B cell (primary cell): ENCODE data around the gene CCSAP. TPM values are rescaled to one million over a fixed set of nuclear protein-coding genes. Genes with fewer than 3 reads are reported as not detected.

Source experiments
- ATAC-seq: fragments of 200-7000 bp; cut with Tn5 transposase; one replicate; pipeline ENCODE4 v1.10.0; 2021; ENCODE audit warnings: low read depth, mild to moderate bottlenecking, moderate number of reproducible peaks, moderate library complexity
- CTCF ChIA-PET: fragments of 350-600 bp; sonication (Branson Sonifier 250); formaldehyde crosslinking; loops from one replicate; lab custom pipeline; 2021; ENCODE audit warnings: antibody characterized with exemption, inconsistent platforms; lab: Charles Lee
- POLR2A ChIA-PET: fragments of 350-600 bp; sonication (Branson Sonifier 250); formaldehyde crosslinking; loops from one replicate; lab custom pipeline; 2021; ENCODE audit warnings: antibody characterized with exemption; lab: Charles Lee
- DNase-seq: peaks from one replicate; pipeline ENCODE4 v3.0.0; 2013
- H2AFZ ChIP-seq: 2 replicates; pipeline ENCODE4 v1.6.1; 2012; ENCODE audit warnings: mild to moderate bottlenecking, low read depth, low read length; ENCODE audit not compliant: insufficient read depth, poor library complexity, severe bottlenecking
- H3K27ac ChIP-seq, 2 donors: 1 replicate in 1 of 2; 2 replicates in 1 of 2; pipeline ENCODE4 v1.5.1; 2012 to 2013; ENCODE audit warnings: low read length in 2 of 2, mild to moderate bottlenecking in 2 of 2, moderate library complexity in 1 of 2
- H3K27me3 ChIP-seq, 4 experiments: fragments of 200-600 bp in 1 of 4; sonication (generic) in 1 of 4; replicated peaks in 1 of 4; 1 replicate in 2 of 4; 2 replicates in 2 of 4; pipeline versions ENCODE4 v1.6.1 to v1.7.0; 2013 to 2016; ENCODE audit warnings: low read length in 3 of 4, mild to moderate bottlenecking in 2 of 4, mixed read lengths in 1 of 4, moderate library complexity in 1 of 4; ENCODE audit not compliant: insufficient read depth in 4 of 4, control insufficient read depth in 3 of 4; ENCODE audit errors: control extremely low read depth in 1 of 4
- H3K36me3 ChIP-seq, 2 experiments: replicated peaks in 1 of 2; 1 replicate in 1 of 2; 2 replicates in 1 of 2; pipeline versions ENCODE4 v1.6.1 to v1.7.1; 2013; ENCODE audit warnings: low read length in 1 of 2; ENCODE audit not compliant: insufficient read depth in 2 of 2, control insufficient read depth in 1 of 2; ENCODE audit errors: control extremely low read depth in 1 of 2, extremely low read depth in 1 of 2
- H3K4me1 ChIP-seq, 2 donors: fragments of 200-600 bp in 1 of 2; sonication (generic) in 1 of 2; 1 replicate in 1 of 2; 2 replicates in 1 of 2; pipeline versions ENCODE4 v1.5.1 to v1.6.1; 2013 to 2017; ENCODE audit warnings: low read length in 2 of 2; ENCODE audit not compliant: control insufficient read depth in 2 of 2, insufficient read depth in 2 of 2
- H3K4me2 ChIP-seq: replicated peaks from 2 replicates; pipeline ENCODE3; 2012; ENCODE audit warnings: mild to moderate bottlenecking, low read depth, low read length; ENCODE audit not compliant: poor library complexity, severe bottlenecking
- H3K4me3 ChIP-seq, 5 experiments: fragments of 200-600 bp in 1 of 5; sonication (generic) in 1 of 5; 1 replicate in 3 of 5; 2 replicates in 2 of 5; pipeline versions ENCODE4 v1.5.1 to v1.7.0; 2011 to 2016; ENCODE audit warnings: low read length in 4 of 5, mild to moderate bottlenecking in 4 of 5, low read depth in 2 of 5, control low read depth in 1 of 5, moderate library complexity in 1 of 5; ENCODE audit not compliant: insufficient read depth in 1 of 5; ENCODE audit errors: control extremely low read depth in 1 of 5, extremely low read depth in 1 of 5
- H3K79me2 ChIP-seq: fragments of 200-600 bp; sonication (generic); one replicate; pipeline ENCODE4 v1.6.0; 2016; ENCODE audit warnings: low read length; ENCODE audit not compliant: control insufficient read depth, insufficient read depth
- H3K9ac ChIP-seq: fragments of 200-600 bp; sonication (generic); 2 replicates; pipeline ENCODE4 v1.6.1; 2017; ENCODE audit warnings: mild to moderate bottlenecking, low read length, moderate library complexity
- H3K9me3 ChIP-seq, 3 donors: one replicate each; pipeline versions ENCODE4 v1.6.1 to v1.7.1; 2013; ENCODE audit warnings: low read length in 2 of 3; ENCODE audit not compliant: control insufficient read depth in 2 of 3, insufficient read depth in 1 of 3; ENCODE audit errors: control extremely low read depth in 1 of 3
- H4K20me1 ChIP-seq: 2 replicates; pipeline ENCODE4 v1.6.0; 2012; ENCODE audit warnings: mild to moderate bottlenecking, low read length; ENCODE audit not compliant: insufficient read depth, control insufficient read depth, poor library complexity, severe bottlenecking
- H3K27ac Mint-ChIP-seq: one replicate; pipeline ENCODE4 v1.8.0; 2021; ENCODE audit warnings: mixed read lengths
- H3K27me3 Mint-ChIP-seq: one replicate; pipeline ENCODE4 v1.8.0; 2021; ENCODE audit warnings: mixed read lengths
- H3K4me1 Mint-ChIP-seq: one replicate; pipeline ENCODE4 v1.8.0; 2021; ENCODE audit warnings: mixed read lengths
- H3K4me3 Mint-ChIP-seq: one replicate; pipeline ENCODE4 v1.8.0; 2021; ENCODE audit warnings: mixed read lengths
- H3K9me3 Mint-ChIP-seq: one replicate; pipeline ENCODE4 v1.8.0; 2022; ENCODE audit warnings: mixed read lengths; ENCODE audit not compliant: insufficient read depth
- CTCF ChIP-seq: fragments of 200-600 bp; IDR thresholded peaks from one replicate; pipeline ENCODE4 v1.8.0; 2022; ENCODE audit warnings: antibody characterized with exemption, mild to moderate bottlenecking
- EZH2 ChIP-seq: IDR thresholded peaks from 2 replicates; pipeline ENCODE4 v1.6.1; 2012; ENCODE audit warnings: borderline replicate concordance, low read depth, mild to moderate bottlenecking, moderate library complexity, low read length; ENCODE audit not compliant: insufficient read depth, poor library complexity, severe bottlenecking
- intact Hi-C: fragments of 100-400 bp; cut with micrococcal nuclease; formaldehyde crosslinking; loops from one replicate; pipeline ENCODE4 v1.10.0; 2022
- polyA plus RNA-seq: library from polyadenylated mRNA; depleted of rRNA; stranded (reverse); fragments of >200 nt; gene quantifications from 2 replicates; pipeline ENCODE4 v1.2.3, GENCODE V29; 2012
- total RNA-seq, 2 donors: library from RNA; stranded (reverse); fragments of 120-200 nt in 1 of 2; gene quantifications; 1 replicate in 1 of 2; 2 replicates in 1 of 2; pipeline versions ENCODE4 v1.2.3 to v1.2.4, GENCODE V29; 2013 to 2022

The CCSAP gene
- total and polyA plus RNA-seq, 2 donors (not counting 1 experiment from before 2014, with no cell fraction given) = 3.3 to 15.8 TPM

GRCh38 chr1:229355661-229356060 is 12.8 kb upstream of the CCSAP start:
- no peaks in the 10 kb centered on the region for H3K36me3 ChIP-seq
- no peak for DNase-seq
- ATAC-seq = no peak
- ChIA-PET CTCF (no interaction called here), POLR2A (no interaction called here)
- H3K4me1 ChIP-seq = no peaks in the 10 kb centered on the region
- H3K9me3 ChIP-seq = peaks cover 0 to 20% (median 5%) of the 10 kb centered on the region in 3 donors
- no peak overlapping the region for H3K4me3 ChIP-seq
- Mint-ChIP-seq H3K27me3 (peaks cover 64% of the 10 kb centered on the region), H3K9me3 (no peaks in the 10 kb centered on the region), H3K4me1 (no peaks in the 10 kb centered on the region), H3K4me3 (no peak overlapping the region), H3K27ac (no peak overlapping the region)
- no peak overlapping the region for H3K4me2 ChIP-seq
- no peaks in the 10 kb centered on the region for H3K79me2 ChIP-seq
- H3K27ac ChIP-seq = no peak overlapping the region
- no peak overlapping the region for H2AFZ ChIP-seq
- intact Hi-C loops = no loop called here
- no peak overlapping the region for H3K9ac ChIP-seq
- H4K20me1 ChIP-seq = no peaks in the 10 kb centered on the region
- H3K27me3 ChIP-seq = peaks cover 0 to 10% (median 5%) of the 10 kb centered on the region in 4 experiments
- no peak for TF ChIP-seq EZH2
- no peak for TF ChIP-seq CTCF

GRCh38 chr1:229354226-229354625 is 11.4 kb upstream of the CCSAP start:
- Histone ChIP-seq H3K79me2 (no peaks in the 10 kb centered on the region), H3K4me2 (no peak overlapping the region), H3K4me3 (no peak overlapping the region), H3K4me1 (no peaks in the 10 kb centered on the region), H3K27me3 (peaks cover 0 to 5% (median 5%) of the 10 kb centered on the region in 4 experiments), H3K9ac (no peak overlapping the region), H3K36me3 (no peaks in the 10 kb centered on the region), H2AFZ (no peak overlapping the region), H4K20me1 (no peaks in the 10 kb centered on the region), H3K9me3 (peaks cover 0 to 20% (median 5%) of the 10 kb centered on the region in 3 donors), H3K27ac (no peak overlapping the region)
- H3K9me3 Mint-ChIP-seq = no peaks in the 10 kb centered on the region
- intact Hi-C loops = no loop called here
- no peak for TF ChIP-seq CTCF
- no peak for TF ChIP-seq EZH2
- peaks cover 58% of the 10 kb centered on the region for H3K27me3 Mint-ChIP-seq
- CTCF ChIA-PET = no interaction called here
- no peak overlapping the region for H3K27ac Mint-ChIP-seq
- no peak overlapping the region for H3K4me3 Mint-ChIP-seq
- POLR2A ChIA-PET = no interaction called here
- no peak for DNase-seq
- no peaks in the 10 kb centered on the region for H3K4me1 Mint-ChIP-seq
- ATAC-seq = no peak
